Heart right ventricle (tissue), 16 donors: ENCODE measurements around the gene TSC2. TPM values are rescaled to one million over a fixed set of nuclear protein-coding genes. Genes with fewer than 3 reads are reported as not detected.

Experiments
- ATAC-seq, 8 donors: fragments of 200-7000 bp; cut with Tn5 transposase; one replicate each; pipeline ENCODE4 v1.9.1; 2020; ENCODE audit warnings: mild to moderate bottlenecking in 8 of 8, moderate library complexity in 8 of 8, moderate number of reproducible peaks in 1 of 8
- DNase-seq, 2 donors: peaks; one replicate each; pipeline ENCODE4 v3.0.0-alpha.2; 2020
- H3K27ac ChIP-seq, 10 donors: fragments of 200-600 bp; sonication (generic) in 2 of 10; one replicate each; pipeline versions ENCODE4 v1.5.0 to v1.8.0; 2020 to 2022; ENCODE audit warnings: mild to moderate bottlenecking in 3 of 10
- H3K27me3 ChIP-seq, 7 donors: fragments of 200-600 bp; one replicate each; pipeline ENCODE4 v1.8.0; 2021 to 2022; ENCODE audit warnings: mild to moderate bottlenecking in 2 of 7
- H3K36me3 ChIP-seq, 9 donors: fragments of 200-600 bp; sonication (generic) in 1 of 9; one replicate each; pipeline versions ENCODE4 v1.5.0 to v1.8.0; 2020 to 2022; ENCODE audit warnings: mild to moderate bottlenecking in 2 of 9
- H3K4me1 ChIP-seq, 9 donors: fragments of 200-600 bp; sonication (generic) in 1 of 9; one replicate each; pipeline versions ENCODE4 v1.5.0 to v1.8.0; 2020 to 2022; ENCODE audit warnings: mild to moderate bottlenecking in 4 of 9
- H3K4me3 ChIP-seq, 10 donors: fragments of 200-600 bp; sonication (generic) in 2 of 10; one replicate each; pipeline versions ENCODE4 v1.5.0 to v1.8.0; 2020 to 2022; ENCODE audit warnings: mild to moderate bottlenecking in 7 of 10, moderate library complexity in 2 of 10
- H3K9me3 ChIP-seq, 11 donors: fragments of 200-600 bp in 10 of 11; sonication (generic) in 2 of 11; one replicate each; pipeline versions ENCODE4 v1.5.0 to v1.8.0; 2013 to 2022; ENCODE audit warnings: mild to moderate bottlenecking in 2 of 11, control low read depth in 1 of 11, moderate library complexity in 1 of 11
- CTCF ChIP-seq, 9 donors: fragments of 200-600 bp; sonication (generic) in 2 of 9; IDR thresholded peaks; one replicate each; pipeline versions ENCODE4 v1.5.0 to v1.8.0; 2021 to 2022; ENCODE audit warnings: antibody characterized with exemption in 9 of 9, mild to moderate bottlenecking in 5 of 9, moderate library complexity in 1 of 9
- WGBS, 2 donors: extraction: QIAGEN DNeasy Blood & Tissue Kit; methylation state at CpG; one replicate each; pipeline ENCODE4 v1.1.7; 2013; ENCODE audit warnings: inconsistent platforms in 1 of 2; 5-methylcytosine and 5-hydroxymethylcytosine counted together
- intact Hi-C, 10 donors: fragments of 100-400 bp; cut with DNase I; formaldehyde crosslinking; loops; one replicate each; pipeline versions ENCODE4 v1.11.1 to v1.14.2; 2022
- polyA plus RNA-seq, 2 donors: library from polyadenylated mRNA; stranded (reverse); fragments of 200-250 nt; gene quantifications; one replicate each; pipeline ENCODE4 v1.2.3, GENCODE V29; 2013
- total RNA-seq, 10 donors: library from RNA; stranded (reverse); fragmentation: NEBNext Ultra II Directional in 3 of 10; extraction: Animal tissue kit (Norgen Biotek cat#: 25700) in 3 of 10; gene quantifications; one replicate each; pipeline versions ENCODE4 v1.2.1 to v1.2.4, GENCODE V29; 2021 to 2023
- donor health status: Arrhythmogenic right ventricular cardiomyopathy.
- donor health status: ischemic (EF 13 %, LVEDD 7.1; RV severe dilation, severe dysfunction).
- donor health status: healthy with polysubstance abuse.
- donor health status: DM: no; HTN: yes; CAD: no.
- donor health status: DM: no; HTN: no; CAD: no.
- donor health status: ischemic (EF 25% LVEDD 6.9; RV normal size, moderate dysfunction).
- donor health status: ischemic (EF 25% LVEDD 5.7; RV mildly dilated, moderate dysfunction).
- donor health status: healthy.
- donor health status: DM: yes; HTN: yes; CAD: no.
- donor health status: Ischemic cardiomyopathy.
- donor health status: ischemic (EF 35%, LVEDD 5.7; RV mildly dilated, moderate dysfunction).
- donor health status: nonischemic (EF 11% LVEDD 7.7; RV severe dilation, severe dysfunction).
- donor health status: DM: yes; HTN: yes; CAD: no.
- donor health status: PGD.
- donor health status: ischemic (EF 29% LVEDD 5.4; RV normal size, mild dysfunction).
- donor health status: nonischemic (EF 23%, LVEDD 6.1; RV moderate dilation, normal function).

The TSC2 gene
- total and polyA plus RNA-seq, 12 donors: 28.8 to 87.0 (median 71.5) TPM

- H3K36me3 ChIP-seq: peaks cover 5 to 100% (median 80%) of the 10 kb centered on the region in 9 donors
- WGBS, 2 donors: 67 to 79% methylated on average over 11 to 14 of the region's 14 CpGs
- TF ChIP-seq CTCF (IDR thresholded peaks at IDR 0.05): no peak
These were observed 37.9 kb downstream of the TSC2 start for GRCh38 chr16:2085669-2086068.

GRCh38 chr16:2086106-2086742 is 38.4 kb downstream of the TSC2 start:
- Histone ChIP-seq H3K4me3 (no peak overlapping the region), H3K27me3 (no peaks in the 10 kb centered on the region), H3K9me3 (no peaks in the 10 kb centered on the region), H3K27ac (no peak overlapping the region), H3K4me1 (peaks cover 5 to 34% (median 25%) of the 10 kb centered on the region in 9 donors), H3K36me3 (peaks cover under 1 to 97% (median 79%) of the 10 kb centered on the region in 9 donors)
- no peak for DNase-seq
- no peak for ATAC-seq
- TF ChIP-seq CTCF (IDR thresholded peaks at IDR 0.05): no peak
- intact Hi-C loops: loop anchor here in 3 of 10 donors (5.0 to 10.0 kb wide), 3 partner anchors 34 to 61 kb away; partner anchors contain the start of genes NHERF2 (in 1 of the 3) and RAB26 (in 1 of the 3)
- 93 to 94% methylated on average over 27 of the region's 27 CpGs for WGBS, 2 donors

More at GRCh38 chr16:2085669-2086068, 37.9 kb downstream of the TSC2 start:
- no peak for DNase-seq
- H3K27me3 ChIP-seq: no peaks in the 10 kb centered on the region
- no peak overlapping the region for H3K4me3 ChIP-seq
- no peak for ATAC-seq
- H3K9me3 ChIP-seq: no peaks in the 10 kb centered on the region
- H3K4me1 ChIP-seq: peaks cover 5 to 38% (median 29%) of the 10 kb centered on the region in 9 donors
- intact Hi-C loops: loop anchor here in 3 of 10 donors (5.0 to 10.0 kb wide), 3 partner anchors 33 to 61 kb away; partner anchors contain the start of genes NHERF2 (in 1 of the 3) and RAB26 (in 1 of the 3)
- H3K27ac ChIP-seq: no peak overlapping the region

- peaks cover 5 to 33% (median 17%) of the 10 kb centered on the region in 9 donors for H3K4me1 ChIP-seq
- no peaks in the 10 kb centered on the region for H3K27me3 ChIP-seq
- no peak for DNase-seq
- ATAC-seq: no peak
- H3K4me3 ChIP-seq: no peak overlapping the region
- H3K27ac ChIP-seq: no peak overlapping the region
- peaks cover 0 to 96% (median 71%) of the 10 kb centered on the region in 9 donors for H3K36me3 ChIP-seq
- WGBS, 2 donors: 89 to 91% methylated on average over 30 of the region's 30 CpGs
- TF ChIP-seq CTCF (IDR thresholded peaks at IDR 0.05): no peak
- no peaks in the 10 kb centered on the region for H3K9me3 ChIP-seq
- intact Hi-C loops: loop anchor here in 3 of 10 donors (5.0 to 10.0 kb wide), 3 partner anchors 35 to 62 kb away; partner anchors contain the start of genes NHERF2 (in 1 of the 3) and RAB26 (in 1 of the 3)
These were observed 39.3 kb downstream of the TSC2 start for GRCh38 chr16:2086812-2087747.
